GM12864 (cell line): ENCODE measurements around the gene MARCHF3.

Source experiments
- DNase-seq: peaks from one replicate; pipeline ENCODE4 v3.0.0-alpha.2; 2011; ENCODE audit warnings: low read depth
- H3K4me3 ChIP-seq: 2 replicates; pipeline ENCODE4 v1.5.1; 2011; ENCODE audit warnings: mild to moderate bottlenecking, low read depth, low read length, control low read depth
- TF ChIP-seq, protein P1 (sequence below): IDR thresholded peaks from 2 replicates; pipeline ENCODE4 v1.5.1; 2011; ENCODE audit warnings: low read depth, mild to moderate bottlenecking, moderate library complexity, low read length, control low read depth, inconsistent platforms; ENCODE audit errors: missing control alignments

Gene MARCHF3, protein sequence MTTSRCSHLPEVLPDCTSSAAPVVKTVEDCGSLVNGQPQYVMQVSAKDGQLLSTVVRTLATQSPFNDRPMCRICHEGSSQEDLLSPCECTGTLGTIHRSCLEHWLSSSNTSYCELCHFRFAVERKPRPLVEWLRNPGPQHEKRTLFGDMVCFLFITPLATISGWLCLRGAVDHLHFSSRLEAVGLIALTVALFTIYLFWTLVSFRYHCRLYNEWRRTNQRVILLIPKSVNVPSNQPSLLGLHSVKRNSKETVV

DNA sequence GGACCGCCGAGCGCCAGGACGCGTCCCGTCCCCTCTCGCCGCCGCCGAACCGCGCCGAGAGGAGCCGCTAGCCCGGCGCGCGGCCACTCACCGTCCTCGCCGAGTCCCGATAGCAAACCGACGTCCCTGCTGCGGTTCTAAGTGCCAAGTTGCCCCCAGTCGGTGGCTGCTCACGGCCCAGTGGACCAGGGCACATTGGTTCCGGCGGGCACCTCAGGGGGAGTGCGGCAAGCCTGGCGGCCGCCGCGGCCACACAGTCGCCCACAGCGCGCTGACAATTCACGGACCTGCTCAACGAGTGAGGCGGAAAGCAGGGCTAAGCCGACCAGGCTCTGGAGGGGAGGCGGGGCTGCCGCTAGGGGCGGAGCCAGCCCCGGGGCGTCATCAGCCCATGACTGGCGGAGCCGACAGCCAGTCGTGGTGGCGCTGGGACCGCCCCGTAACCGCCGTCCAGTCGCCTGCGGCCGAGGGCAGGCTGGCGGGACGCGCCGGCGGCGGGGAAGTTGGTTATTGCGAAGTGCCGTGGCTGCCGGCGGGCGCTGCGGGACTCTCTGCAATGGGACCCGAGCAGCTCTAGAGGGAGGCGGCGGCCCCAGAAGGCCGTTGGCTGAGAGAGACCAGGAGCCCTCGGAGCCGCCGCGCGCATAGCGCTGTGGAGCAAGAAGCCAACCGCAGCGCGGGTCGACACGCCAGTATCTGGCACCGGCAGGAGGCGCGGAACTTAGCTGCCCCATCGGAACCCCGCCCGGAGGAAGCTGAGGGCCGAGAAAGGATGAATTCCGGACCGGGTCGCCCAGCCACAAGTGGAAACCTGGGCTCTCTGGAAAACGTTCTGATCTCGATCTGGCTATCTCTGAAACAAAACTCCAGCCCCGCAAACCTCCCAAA is at the start of gene MARCHF3:
Gene MARCHF3, minus strand, starts transcription at position 300 of the 888 bp plus-strand sequence. CDS start 112,387 bp downstream, outside the sequence.
- TF ChIP-seq, protein P1, sequence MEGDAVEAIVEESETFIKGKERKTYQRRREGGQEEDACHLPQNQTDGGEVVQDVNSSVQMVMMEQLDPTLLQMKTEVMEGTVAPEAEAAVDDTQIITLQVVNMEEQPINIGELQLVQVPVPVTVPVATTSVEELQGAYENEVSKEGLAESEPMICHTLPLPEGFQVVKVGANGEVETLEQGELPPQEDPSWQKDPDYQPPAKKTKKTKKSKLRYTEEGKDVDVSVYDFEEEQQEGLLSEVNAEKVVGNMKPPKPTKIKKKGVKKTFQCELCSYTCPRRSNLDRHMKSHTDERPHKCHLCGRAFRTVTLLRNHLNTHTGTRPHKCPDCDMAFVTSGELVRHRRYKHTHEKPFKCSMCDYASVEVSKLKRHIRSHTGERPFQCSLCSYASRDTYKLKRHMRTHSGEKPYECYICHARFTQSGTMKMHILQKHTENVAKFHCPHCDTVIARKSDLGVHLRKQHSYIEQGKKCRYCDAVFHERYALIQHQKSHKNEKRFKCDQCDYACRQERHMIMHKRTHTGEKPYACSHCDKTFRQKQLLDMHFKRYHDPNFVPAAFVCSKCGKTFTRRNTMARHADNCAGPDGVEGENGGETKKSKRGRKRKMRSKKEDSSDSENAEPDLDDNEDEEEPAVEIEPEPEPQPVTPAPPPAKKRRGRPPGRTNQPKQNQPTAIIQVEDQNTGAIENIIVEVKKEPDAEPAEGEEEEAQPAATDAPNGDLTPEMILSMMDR, result no peak
- DNase-seq, result peak; percentile 78
- peak within 1 kb of the TSS; percentile 66 for H3K4me3 ChIP-seq

DNA sequence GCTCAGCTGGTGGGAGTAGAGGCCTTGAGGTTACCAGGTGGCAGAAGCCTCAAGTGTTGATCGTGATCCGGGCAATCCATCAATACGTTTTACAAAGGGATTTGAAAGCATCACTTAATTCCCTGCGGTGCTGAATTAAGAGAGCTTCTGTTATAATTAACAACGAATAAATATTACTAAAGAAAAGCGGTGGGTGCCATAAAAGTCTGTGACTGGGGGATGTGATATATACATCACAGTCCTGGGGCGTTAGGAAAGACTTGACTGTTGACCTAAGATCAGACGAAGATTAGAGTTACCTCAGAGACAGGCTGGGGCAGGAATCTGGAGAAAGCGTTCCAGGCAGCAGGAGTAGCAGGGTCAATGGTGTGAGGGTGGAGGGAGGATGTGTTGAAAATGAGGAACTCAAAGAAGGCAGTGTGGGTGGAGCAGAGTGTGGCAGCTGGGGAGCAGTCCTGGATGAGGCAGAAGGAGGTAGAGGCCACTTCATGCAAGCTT is 49.7 kb upstream of the MARCHF3 start:
- DNase-seq, result no peak
- no peak overlapping the region for H3K4me3 ChIP-seq
- TF ChIP-seq, protein P1, result no peak

GRCh38 chr5:127077366-127077765 is 47.0 kb upstream of the MARCHF3 start:
- no peak for DNase-seq
- TF ChIP-seq, protein P1, result no peak
- H3K4me3 ChIP-seq, result no peak overlapping the region

DNA sequence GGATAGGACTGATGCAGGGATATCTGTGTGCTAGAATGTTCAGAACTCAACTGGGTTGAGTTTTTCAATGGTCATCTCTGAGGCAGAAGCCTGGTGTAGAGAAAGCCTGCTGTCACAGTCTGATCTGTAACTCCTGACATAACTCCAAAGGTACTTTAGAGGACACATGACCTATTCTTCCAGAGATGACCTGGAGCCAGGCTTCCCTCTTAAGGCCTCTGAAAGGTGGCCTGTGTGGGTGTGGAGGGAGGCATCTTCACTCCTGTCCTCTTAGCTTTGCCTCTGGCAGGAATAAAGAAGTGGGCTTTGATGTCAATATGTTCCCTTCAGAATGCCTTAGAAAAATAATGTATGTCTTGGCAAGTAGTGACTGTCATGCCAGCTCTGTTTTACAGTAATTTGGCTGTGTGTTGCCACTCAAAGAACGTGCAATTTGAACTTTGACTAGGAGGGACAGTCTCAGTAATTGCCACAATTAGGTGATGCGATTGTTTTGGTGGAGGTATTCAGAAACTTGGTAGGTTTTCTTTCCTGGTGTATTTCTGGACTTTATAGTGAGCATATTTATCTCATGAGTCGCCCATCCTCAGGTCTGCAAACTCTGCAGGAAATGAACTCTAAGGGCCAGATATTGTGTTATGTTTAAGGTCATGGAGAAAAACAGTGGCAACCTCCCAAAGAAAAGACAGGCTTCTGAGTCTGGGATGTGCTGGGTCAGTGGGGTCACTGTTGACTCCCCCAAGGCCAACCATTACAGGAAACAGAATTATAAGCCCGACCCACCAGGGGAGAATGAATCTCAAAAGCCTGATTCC is 46.2 kb upstream of the MARCHF3 start:
- H3K4me3 ChIP-seq, result no peak overlapping the region
- TF ChIP-seq, protein P1, result no peak
- no peak for DNase-seq

DNA sequence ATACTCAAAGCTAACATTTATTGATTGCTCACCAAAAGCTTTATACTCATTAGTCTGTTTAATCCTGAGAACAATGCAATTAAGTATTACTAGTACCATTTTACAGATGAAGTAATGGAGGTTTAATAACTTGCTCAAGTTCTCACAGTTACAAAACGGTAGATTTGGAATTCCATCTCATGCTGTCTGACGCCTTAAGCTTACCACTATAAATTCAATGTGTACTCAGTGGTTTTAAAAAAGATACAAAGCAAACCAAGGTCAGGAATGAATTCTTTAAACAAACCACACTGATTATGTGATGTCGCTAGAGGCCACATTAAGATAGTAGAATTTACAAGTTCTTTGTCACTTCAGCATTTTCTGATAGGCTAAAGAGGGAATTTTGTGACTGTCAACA is 44.1 kb upstream of the MARCHF3 start:
- H3K4me3 ChIP-seq, result no peak overlapping the region
- TF ChIP-seq, protein P1, result no peak
- no peak for DNase-seq

DNA sequence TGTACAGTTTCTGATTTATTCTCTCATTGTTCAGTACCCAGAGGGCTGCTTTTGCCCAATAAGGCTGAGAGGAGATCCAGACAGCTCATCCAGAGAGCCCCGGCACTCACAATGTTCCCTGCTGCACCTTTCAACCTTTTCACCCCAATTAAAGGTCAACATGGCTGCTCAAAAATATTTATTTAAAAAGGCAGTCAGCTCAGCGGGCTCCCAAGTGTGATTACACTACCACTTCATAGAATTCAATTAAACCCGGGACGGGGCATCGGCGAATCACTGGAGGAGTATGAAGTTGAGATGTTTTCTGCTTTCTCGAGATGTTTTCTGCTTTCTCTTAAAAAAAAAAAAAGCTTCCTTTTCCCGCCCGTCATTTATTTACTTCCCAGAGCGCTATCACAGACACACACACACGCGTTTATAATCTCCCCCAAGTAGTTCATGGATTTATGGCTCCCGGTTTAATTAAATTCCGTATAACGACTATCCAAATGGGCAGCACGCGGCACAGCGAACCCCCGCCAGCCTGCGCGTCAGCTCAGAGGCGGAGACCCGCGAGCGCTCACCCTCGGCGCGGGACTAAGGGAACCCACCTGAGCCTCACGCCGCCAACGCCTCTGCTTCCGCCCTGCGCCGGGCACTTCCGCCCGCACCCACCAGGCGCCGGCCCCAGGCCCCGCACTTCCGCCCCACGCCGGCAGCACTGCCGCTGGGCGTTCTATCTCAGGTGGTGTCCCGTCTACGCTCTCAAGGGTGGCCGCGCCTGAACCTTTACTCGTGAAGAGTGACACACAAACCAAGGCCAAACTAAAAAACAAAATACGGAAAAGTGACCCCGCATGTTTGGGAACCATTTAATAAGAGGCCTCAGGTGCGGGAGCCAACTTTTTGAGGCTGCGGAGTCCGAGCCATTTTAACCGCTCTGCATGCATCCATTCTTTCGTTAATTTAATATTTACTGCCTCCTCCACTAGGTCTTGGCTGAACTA is 42.8 kb upstream of the MARCHF3 start, which contains the start of gene C5orf63:
Gene C5orf63, minus strand, starts transcription at position 642 of the 986 bp plus-strand sequence. CDS start 14,507 bp downstream, outside the sequence.
- TF ChIP-seq, protein P1, result no peak
- H3K4me3 ChIP-seq, result peak within 1 kb of the TSS; percentile 76
- DNase-seq, result peak; percentile 49
